ENCODE results near the gene YBX1.

The YBX1 gene

GRCh38 chr1:42734201-42735035, 52.2 kb downstream of the YBX1 start:
- DNase-seq, result no peak

GRCh38 chr1:42735056-42735455, 52.8 kb downstream of the YBX1 start:
- DNase-seq, result no peak

GRCh38 chr1:42735477-42736105, 53.4 kb downstream of the YBX1 start:
- DNase-seq, result no peak

GRCh38 chr1:42736152-42736551, 53.9 kb downstream of the YBX1 start:
- DNase-seq, result no peak

DNA sequence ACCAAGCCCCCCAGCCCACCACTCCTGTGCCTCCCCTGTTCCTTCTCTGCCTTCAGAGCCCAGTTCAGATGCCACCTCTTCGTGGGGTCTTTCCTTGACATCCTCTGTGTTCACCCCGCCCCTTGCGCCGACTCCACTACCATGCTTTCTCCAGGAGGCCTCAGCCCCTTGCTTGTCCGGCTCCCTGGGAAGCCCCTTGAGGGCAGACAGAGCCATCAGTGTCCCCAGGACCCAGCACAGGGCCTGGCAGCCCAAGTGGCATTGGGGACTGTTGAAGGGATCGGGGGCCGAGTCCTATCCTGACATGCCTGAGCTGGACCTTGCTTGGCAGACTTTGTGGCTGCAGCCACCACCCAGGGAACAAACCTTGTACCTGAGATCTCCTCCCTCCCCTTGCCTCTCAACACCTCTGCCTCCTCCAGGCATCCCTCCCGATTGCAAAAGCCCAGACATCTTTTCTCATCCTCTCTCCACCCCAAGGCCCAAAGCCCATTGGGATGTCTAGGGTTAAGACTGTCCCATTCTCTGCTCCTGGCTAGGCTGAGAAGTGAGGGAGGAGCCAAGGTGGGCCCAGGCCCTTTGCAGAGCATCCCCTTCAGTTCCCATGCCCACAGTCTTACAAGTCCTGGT, 54.5 kb downstream of the YBX1 start:
- no peak for DNase-seq

DNA sequence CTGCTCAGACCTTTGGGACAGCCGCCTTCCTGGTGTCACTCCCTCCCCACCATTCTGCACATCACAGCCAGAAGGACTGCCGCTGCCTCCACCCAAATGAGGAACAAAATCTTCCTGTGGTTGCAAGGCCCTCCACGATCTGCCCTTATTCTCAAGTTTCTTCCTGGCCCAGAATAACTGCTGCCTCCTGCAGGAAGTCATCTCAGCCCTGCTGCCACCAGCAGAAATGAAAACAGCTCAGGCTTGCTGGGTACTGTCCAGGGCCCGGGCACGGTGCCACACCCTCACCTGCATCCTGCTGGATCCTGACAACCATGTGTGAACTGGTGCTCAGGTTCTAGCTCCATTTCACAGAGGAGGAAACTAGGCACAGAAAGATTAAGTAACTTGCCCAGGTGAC, 55.0 kb downstream of the YBX1 start:
- peak in 1 of 56 donors; percentile 15 for DNase-seq

DNA sequence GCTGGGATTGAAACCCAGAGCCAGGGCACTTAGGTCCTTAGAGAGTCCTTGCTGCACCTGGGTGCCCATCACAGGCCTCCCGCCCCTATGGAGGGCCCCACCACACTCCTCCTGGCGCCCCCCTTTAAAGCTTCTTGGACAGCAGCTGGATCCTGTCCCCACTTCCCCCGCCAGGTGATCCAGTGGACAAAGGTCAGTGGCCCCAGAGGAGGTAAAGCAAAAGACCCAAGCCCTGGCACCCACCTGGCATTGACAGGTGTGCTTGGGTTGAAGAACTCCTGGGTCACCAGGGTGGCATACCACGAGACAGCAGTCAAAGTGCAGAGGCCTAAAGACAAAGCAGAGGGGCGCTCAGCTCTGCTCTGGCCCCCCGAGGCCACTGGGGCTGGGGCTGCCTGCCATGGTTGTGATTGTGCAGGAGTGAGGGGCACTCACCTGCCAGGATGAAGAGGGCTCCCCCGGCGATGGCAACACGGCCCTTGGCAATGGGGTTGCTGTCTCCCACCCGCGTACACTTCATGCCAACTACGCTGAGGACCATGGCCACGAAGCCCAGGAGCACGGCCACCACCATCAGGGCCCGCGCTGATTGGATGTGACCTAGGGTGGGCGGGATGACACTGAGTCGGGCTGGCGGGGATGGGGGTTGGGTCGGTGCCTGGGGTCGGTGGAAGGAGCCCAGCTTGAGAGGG, 55.9 kb downstream of the YBX1 start:
- no peak for DNase-seq

DNA sequence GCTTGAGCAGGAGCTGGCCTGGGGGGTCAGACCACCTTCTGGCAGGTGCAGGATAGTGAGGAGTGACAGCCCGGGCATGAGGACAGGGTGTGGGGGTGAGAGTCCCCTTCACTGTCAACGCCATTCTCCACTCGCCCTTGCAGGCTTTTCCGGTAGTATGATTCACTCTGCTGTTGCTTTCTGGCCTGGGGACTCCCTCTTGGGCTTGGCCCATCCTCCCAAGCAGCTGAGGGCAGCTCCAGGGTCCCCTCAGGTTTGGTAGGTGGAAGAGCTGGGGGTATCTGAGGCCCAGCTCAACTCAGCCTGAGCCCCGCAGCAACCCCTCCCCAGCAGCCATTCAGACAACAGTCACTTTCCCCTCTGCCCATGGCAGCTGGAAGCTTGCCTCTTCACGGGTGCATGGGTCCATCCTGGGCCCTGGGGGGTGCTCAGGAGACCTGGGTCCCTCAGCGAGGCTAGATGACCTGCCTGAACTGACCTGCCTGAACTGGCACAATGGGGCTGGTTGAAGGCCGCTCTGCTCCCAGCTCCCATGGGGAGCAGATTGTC, 56.5 kb downstream of the YBX1 start:
- no peak for DNase-seq

- no peak for DNase-seq
Observed at GRCh38 chr1:42739753-42740700, 57.8 kb downstream of the YBX1 start, which contains the start of gene CLDN19. Gene CLDN19, minus strand, starts transcription at chr1:42740236. Its CDS starts 173 bp downstream, at chr1:42740063.

GRCh38 chr1:42740851-42741580, 58.8 kb downstream of the YBX1 start:
- DNase-seq, result peak in 12 of 56 donors; percentile 6 to 49 (median 19)

DNA sequence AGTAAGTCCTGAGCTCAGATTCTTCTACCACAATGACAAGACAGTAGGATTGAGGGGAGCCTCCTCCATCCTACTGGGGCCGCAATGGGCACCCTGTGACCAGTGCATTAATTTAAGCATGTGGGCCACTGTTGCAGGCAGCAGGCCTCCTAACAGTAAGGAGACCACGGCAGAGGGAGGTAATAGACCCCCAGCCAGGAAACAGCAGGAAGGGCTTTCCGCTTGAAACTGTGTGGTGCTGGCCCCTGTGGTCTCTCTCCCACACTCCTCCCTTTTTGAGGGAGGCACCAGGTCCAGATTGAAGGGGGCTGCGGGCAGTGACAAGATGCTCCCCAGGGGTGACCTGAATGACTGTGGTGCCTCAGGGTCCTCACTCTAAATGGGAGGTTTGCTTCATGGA, 59.5 kb downstream of the YBX1 start:
- no peak for DNase-seq

GRCh38 chr1:42742141-42742540, 59.9 kb downstream of the YBX1 start:
- DNase-seq, result no peak

GRCh38 chr1:42742617-42743316, 60.5 kb downstream of the YBX1 start:
- no peak for DNase-seq

GRCh38 chr1:42743317-42744147, 61.3 kb downstream of the YBX1 start:
- no peak for DNase-seq

GRCh38 chr1:42744148-42744413, 61.9 kb downstream of the YBX1 start:
- no peak for DNase-seq

- DNase-seq, result no peak
Observed at GRCh38 chr1:42745851-42746250, 63.6 kb downstream of the YBX1 start.

DNA sequence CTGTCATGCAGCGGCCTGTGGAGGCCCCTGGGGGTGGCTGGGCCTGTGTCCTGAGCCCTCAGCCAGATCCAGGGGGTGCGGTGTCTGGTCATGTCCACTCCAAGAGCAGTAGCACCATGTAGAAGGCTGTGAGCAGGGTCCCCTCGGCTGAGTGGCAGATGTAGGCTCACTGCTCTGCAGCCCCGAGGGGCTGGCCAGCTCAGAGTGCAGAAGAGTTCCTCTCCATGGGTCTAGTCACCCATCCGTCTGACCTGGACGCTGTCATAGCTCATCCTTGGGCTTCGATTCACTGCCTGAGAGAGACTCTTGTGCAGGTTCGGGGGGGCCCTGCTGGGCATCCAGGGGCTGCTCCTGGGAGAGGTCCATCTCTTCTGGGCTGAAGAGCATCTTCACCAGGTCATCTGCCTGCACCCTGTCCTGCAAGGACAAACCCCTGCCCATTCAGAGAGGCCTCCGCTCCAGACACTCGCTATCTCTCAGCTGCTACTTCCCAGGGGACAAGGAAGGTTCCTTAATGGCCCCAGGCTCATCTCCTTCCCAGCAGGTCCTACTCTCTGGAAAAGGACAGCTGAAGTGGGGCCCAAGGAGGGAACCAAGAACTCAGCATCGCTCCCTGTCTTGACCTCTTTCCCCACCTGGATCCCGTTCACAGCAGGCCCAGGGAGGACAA, 64.4 kb downstream of the YBX1 start:
- no peak for DNase-seq

GRCh38 chr1:42747125-42747524, 64.9 kb downstream of the YBX1 start:
- DNase-seq, result peak in 23 of 56 donors; percentile 7 to 69 (median 23)

All from nucleus accumbens (tissue), 56 donors.